ENCODE results near the gene NEMP1. TPM values are rescaled to one million over a fixed set of nuclear protein-coding genes. Genes with fewer than 3 reads are reported as not detected.

The NEMP1 gene
- total and polyA plus RNA-seq, 2 of the 13 experiments (the other 11 are each of a cell fraction or from before 2014, with no cell fraction given), result 11.4 to 12.9 TPM

- TF ChIP-seq ZNF180 (CRISPR knock-in tag; IDR thresholded peaks at IDR 0.05; ENCODE audit: borderline replicate concordance, low read depth) (no peak), MTF1 (CRISPR knock-in tag; IDR thresholded peaks at IDR 0.05) (peak; percentile 78; the same call in 1 of the 2 replicates), ETV6 (CRISPR knock-in tag; conservative IDR thresholded peaks at IDR 0.05) (peak; percentile 69; the same call in 1 of the 2 replicates), HOXA5 (CRISPR knock-in tag; IDR thresholded peaks at IDR 0.05) (peak; percentile 82), SP1 (IDR thresholded peaks at IDR 0.05) (no peak), SP1 (CRISPR knock-in tag; IDR thresholded peaks at IDR 0.05) (peak; percentile 67), ZNF34 (CRISPR knock-in tag; IDR thresholded peaks at IDR 0.05; ENCODE audit: borderline replicate concordance) (0 out of 2 replicates have a peak, but pooled peaks have one; percentile 49), TGIF2 (CRISPR knock-in tag; IDR thresholded peaks at IDR 0.05) (peak; percentile 41; the same call in 1 of the 2 replicates), AHDC1 (CRISPR knock-in tag; IDR thresholded peaks at IDR 0.05; ENCODE audit: borderline replicate concordance) (no peak), ZNF749 (CRISPR knock-in tag; IDR thresholded peaks at IDR 0.05; ENCODE audit: borderline replicate concordance) (no peak), FOXJ3 (CRISPR knock-in tag; IDR thresholded peaks at IDR 0.05; ENCODE audit: borderline replicate concordance) (peak; percentile 70; the same call in 1 of the 2 replicates), PITX1 (CRISPR knock-in tag; IDR thresholded peaks at IDR 0.05) (peak; percentile 29; the same call in 1 of the 2 replicates), GMEB2 (CRISPR knock-in tag; IDR thresholded peaks at IDR 0.05; ENCODE audit: low read depth) (no peak), RBFOX2 (IDR thresholded peaks at IDR 0.05; ENCODE audit: low read depth, low read length) (peak; percentile 68), TCF7L2 (IDR thresholded peaks at IDR 0.05; ENCODE audit: low read depth, low read length) (no peak), EZH2 (conservative IDR thresholded peaks at IDR 0.05; ENCODE audit: low read depth, low read length) (no peak), CBX5 (CRISPR knock-in tag; IDR thresholded peaks at IDR 0.05; ENCODE audit: borderline replicate concordance) (peak; percentile 46; the same call in 1 of the 2 replicates), TARDBP (CRISPR knock-in tag; IDR thresholded peaks at IDR 0.05) (peak; percentile 25; the same call in 1 of the 2 replicates)
Measured at GRCh38 chr12:57088354-57089270, 10.0 kb upstream of the NEMP1 start, which contains the start of gene NAB2 (continued).

Measured in HepG2 (cell line).